C1 segment of cervical spinal cord (tissue), 14 donors: ENCODE data around the gene CHCT1.

Source experiments
- DNase-seq, 14 donors: peaks; one replicate each; lab custom pipeline; 2025; lab: John Stamatoyannopoulos, UW

The CHCT1 gene

DNA sequence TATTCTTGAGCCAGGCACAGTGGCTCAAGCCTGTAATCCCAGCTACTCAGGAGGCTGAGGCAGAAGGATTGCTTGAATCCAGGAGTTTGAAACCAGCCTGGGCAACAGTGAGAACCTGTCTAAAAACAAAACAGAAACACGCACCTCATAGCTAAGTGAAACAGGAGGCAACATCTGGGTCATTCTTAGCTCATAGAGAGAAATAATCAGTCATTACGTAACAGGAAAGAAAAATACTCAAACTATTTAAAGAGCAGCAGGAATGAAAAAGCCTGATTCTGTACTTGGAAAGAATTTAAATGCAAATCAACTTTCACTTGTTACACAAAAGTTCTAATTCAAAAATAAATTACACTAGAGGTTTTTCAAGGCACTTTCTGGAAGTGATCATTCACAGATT is 17.2 kb downstream of the CHCT1 start:
- no peak for DNase-seq

GRCh38 chr17:60442271-60443173 is 20.2 kb downstream of the CHCT1 start:
- peak in 1 of 14 donors; percentile 12 for DNase-seq

DNA sequence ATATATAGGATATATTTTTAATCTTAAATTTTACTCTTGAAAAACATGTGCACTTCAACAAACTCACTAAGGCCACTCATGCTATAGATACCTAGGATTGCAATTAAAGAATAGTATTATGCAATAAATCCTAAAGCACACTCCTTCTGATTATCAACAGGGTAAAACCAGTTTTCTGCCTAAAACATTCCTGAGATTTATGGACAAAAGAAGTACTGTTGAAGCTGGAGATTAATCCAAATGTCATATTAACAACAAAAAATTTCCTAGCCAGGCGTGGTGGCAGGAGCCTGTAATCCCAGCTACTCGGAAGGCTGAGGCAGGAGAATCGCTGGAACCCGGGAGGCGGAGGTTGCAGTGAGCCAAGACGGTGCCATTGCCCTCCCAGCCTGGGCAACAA is 21.4 kb downstream of the CHCT1 start:
- DNase-seq, result peak in 2 of 14 donors; percentile 9 to 17

DNA sequence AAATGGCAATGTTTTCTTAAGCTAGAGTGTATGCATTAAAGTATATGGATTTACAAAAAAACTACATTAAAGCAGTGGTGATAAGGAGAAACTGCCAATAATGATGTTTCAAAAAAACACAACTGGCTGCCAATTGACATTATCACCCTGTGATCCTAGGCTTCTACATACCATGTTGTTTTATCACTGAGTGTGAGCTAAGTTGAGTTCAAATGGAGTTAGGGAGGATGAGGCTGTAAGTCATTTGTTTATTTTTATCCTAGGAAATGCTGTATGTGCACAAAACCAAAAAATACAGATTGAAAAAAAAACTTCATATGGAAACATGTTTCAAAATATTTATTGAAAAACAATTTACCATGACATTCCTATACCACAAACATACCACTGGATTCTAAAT is 22.9 kb downstream of the CHCT1 start:
- DNase-seq, result no peak

DNA sequence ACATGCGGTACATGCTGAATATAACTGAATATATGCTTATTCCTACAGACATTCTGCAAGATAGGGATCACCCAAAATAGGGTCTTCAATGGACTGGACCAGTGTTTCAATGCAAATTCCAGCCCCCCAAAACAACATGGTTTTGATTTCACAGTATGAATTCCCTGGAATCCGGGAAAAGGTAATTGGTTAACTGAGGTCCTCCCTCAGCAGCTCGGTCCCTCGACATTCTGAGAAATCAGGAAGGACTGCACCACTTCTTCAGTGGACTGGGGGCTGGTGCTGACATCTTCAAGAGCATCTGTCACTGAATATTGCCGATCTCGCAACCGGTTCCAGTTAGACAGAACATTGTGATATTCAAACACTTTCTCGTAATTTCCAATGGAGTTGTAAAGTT is 25.1 kb downstream of the CHCT1 start:
- no peak for DNase-seq

GRCh38 chr17:60451071-60451470 is 28.8 kb downstream of the CHCT1 start:
- DNase-seq, result no peak

DNA sequence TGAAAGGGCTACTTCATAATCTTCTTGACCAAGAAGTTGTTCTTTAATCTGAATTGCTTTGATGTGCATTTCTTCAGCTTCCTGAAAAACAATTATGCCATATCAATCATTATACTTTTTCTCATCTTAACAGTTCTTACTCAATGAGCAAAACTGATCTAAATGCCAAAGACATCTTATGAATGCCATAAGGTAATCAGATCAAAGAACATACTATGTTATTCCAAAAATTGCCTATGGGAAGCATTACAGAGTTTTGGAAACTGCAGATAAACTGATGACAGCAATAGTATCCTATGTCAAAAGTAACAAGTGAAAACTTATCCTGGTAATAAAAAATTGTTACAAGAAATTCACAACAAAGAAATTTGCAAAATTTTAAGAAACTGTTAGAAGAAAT is 29.7 kb downstream of the CHCT1 start:
- DNase-seq, result no peak

GRCh38 chr17:60455378-60455777 is 33.1 kb downstream of the CHCT1 start:
- no peak for DNase-seq

DNA sequence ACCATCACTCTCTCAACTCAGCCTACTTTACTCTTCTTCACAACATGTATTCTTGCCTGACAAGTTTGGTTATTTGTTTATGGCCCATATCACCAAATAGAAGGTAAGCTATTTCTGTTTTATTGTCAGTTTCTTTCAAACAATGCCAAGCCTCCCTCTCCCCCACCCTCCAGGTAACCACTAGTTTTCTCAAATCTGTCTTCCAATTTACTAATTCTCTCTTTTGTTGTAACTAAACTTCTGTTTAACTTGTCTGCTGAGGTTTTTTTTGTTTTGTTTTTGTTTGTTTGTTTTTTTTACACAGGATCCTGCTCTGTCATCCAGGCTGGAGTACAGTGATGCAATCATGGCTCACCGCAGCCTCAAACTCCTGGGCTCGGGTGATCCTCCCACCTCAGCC is 34.9 kb downstream of the CHCT1 start:
- no peak for DNase-seq

- DNase-seq, result no peak
These were observed 39.3 kb downstream of the CHCT1 start for GRCh38 chr17:60461584-60461983.

- no peak for DNase-seq
These were observed 41.0 kb downstream of the CHCT1 start for GRCh38 chr17:60463157-60463835.

DNA sequence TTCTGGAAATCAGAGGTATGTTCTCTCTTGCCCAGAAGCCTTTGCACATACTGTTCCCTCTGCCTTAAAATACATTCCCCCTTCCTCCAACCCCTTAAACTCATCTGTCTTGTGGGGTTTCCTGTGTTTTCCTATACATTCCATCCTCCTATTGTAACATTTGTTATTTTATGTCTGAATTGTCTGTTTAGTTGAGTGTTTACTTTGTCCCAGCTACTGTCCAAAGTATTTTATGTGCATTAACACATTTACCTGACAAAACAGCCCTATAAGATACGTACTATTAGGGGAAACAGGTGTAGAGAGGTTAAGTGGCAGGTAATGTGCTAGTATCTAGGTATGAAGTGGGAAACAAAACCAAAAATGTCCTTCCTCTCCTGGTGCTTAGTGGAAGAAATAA is 42.1 kb downstream of the CHCT1 start:
- no peak for DNase-seq

DNA sequence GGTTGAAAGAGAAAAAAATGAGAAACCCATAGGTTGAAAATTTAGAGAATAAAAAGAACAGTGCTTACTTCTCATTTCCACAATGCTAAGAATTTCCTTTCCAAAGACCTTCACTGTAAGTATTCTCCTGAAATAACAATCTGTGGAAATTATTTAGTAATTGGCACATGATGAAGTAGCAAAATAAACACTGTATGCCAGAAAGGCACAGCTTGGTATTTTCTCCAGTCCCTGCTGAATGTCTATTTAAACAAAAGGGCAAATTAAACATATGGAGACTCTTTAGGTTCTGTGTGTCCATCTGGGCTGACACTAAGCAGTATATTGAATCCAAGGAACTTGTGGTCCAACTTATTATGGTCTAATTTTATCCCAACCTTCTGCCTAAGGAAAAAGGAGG is 46.1 kb downstream of the CHCT1 start:
- DNase-seq, result peak in 1 of 14 donors; percentile 71

DNA sequence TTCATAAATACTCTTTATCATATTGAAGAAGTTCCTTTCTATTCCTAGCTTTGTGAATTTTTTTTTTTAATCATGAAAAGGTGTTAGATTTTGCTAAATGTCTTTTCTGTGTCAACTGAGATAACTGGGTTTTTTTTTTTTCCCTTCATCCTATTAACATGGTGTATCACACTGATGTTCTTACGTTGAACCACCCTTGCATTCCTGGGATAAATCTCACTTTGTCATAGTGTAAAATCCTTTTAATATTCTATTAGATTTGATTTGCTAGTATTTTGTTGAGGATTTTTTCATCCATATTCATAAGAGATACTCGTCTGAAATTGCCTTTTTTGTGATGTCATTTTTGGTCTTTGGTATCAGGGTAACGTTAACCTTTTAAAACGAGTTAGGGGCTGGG is 49.2 kb downstream of the CHCT1 start:
- no peak for DNase-seq

DNA sequence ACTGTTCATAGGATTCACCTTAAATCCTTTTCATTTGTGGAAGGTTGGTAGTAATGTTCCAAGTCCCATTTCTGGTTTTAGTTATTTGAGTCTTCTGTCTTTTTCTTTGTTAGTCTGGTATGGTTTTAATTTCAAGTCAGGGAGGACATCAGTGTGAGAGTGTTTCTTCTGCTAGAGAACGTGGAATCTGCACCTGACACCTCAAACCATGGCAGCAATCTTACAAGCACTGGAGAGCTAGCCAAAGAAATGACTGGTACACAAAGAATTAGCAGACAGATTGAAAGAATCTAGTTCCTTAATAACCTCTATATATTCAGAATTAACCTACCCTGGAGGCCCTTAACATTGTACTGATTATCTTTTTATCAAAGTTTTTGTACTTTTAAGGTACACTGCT is 50.2 kb downstream of the CHCT1 start:
- DNase-seq, result no peak

- DNase-seq, result no peak
These were observed 51.5 kb downstream of the CHCT1 start for GRCh38 chr17:60473788-60474187.
